SU-DHL-6 (cell line): ENCODE results near the gene KATNIP.

Source experiments
- CTCF ChIP-seq: fragments of 200-600 bp; sonication (generic); IDR thresholded peaks from one replicate; pipeline ENCODE4 v1.5.1; 2017; ENCODE audit warnings: antibody characterized with exemption, mild to moderate bottlenecking, low read length, moderate library complexity; ENCODE audit not compliant: insufficient read depth, poor library complexity, severe bottlenecking
- EZH2phosphoT487 ChIP-seq: fragments of 200-600 bp; sonication (generic), shearing (Covaris generic); conservative IDR thresholded peaks from 2 replicates; pipeline ENCODE4 v1.6.1; 2018; ENCODE audit warnings: mild to moderate bottlenecking, antibody characterized with exemption, low read length, moderate library complexity, mixed read lengths

GRCh38 chr16:27528294-27528693, 21.6 kb upstream of the KATNIP start:
- TF ChIP-seq CTCF (no peak), EZH2phosphoT487 (no peak)
